Suprapubic skin (tissue), 4 donors: ENCODE results near the gene FKBP6.
"Not testable (repeated sequence)": the region's sequence is repeated elsewhere in the genome, so short reads cannot be mapped to it uniquely, and the experiment has no call there.

Experiments
- EP300 ChIP-seq: sonication (generic); formaldehyde crosslinking; IDR thresholded peaks from one replicate; pipeline ENCODE4 v1.6.1; 2017; ENCODE audit warnings: antibody characterized with exemption
- POLR2AphosphoS5 ChIP-seq, 3 donors: sonication (generic); formaldehyde crosslinking; IDR thresholded peaks; one replicate each; pipeline ENCODE4 v1.6.1; 2017; ENCODE audit warnings: antibody characterized with exemption in 3 of 3
- TF ChIP-seq, protein P1 (sequence below), 2 donors: fragments of 200-600 bp in 1 of 2; fragments of 450-650 bp in 1 of 2; sonication (generic) in 1 of 2; IDR thresholded peaks; one replicate each; pipeline ENCODE4 v1.5.1; 2016 to 2019; ENCODE audit warnings: antibody characterized with exemption in 2 of 2, mild to moderate bottlenecking in 1 of 2, moderate library complexity in 1 of 2

DNA sequence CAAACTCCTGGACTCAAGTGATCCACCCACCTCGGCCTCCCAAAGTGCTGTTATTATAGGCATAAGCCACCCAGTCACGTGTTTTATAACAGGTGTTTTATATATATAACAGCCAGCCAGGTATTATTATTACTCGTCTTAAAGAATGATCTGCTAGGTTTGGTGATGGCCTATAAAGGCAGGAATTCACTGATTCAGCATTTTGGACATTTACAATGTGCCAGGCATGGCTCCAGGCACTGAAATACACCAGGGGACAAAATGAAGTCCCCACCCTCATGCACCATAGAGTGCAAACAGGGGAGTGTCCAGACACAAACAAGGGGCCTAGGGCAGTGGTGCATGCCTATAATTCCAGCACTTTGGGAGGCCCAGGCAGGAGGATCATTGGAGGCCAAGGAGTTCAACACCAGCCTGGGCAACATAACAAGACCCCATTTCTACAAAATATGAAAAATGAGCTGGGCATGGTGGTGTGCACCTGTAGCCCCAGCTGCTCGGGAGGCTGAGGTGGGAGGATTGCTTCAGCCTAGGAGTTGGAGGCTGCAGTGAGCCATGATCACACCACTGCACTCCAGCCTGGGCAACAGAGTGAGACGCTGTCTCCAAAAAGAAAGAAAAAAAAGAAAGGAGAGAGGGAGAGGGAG, 4.4 kb upstream of the FKBP6 start:
- TF ChIP-seq, protein P1, sequence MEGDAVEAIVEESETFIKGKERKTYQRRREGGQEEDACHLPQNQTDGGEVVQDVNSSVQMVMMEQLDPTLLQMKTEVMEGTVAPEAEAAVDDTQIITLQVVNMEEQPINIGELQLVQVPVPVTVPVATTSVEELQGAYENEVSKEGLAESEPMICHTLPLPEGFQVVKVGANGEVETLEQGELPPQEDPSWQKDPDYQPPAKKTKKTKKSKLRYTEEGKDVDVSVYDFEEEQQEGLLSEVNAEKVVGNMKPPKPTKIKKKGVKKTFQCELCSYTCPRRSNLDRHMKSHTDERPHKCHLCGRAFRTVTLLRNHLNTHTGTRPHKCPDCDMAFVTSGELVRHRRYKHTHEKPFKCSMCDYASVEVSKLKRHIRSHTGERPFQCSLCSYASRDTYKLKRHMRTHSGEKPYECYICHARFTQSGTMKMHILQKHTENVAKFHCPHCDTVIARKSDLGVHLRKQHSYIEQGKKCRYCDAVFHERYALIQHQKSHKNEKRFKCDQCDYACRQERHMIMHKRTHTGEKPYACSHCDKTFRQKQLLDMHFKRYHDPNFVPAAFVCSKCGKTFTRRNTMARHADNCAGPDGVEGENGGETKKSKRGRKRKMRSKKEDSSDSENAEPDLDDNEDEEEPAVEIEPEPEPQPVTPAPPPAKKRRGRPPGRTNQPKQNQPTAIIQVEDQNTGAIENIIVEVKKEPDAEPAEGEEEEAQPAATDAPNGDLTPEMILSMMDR (IDR thresholded peaks at IDR 0.05) = not testable (repeated sequence)
- not testable (repeated sequence) for TF ChIP-seq POLR2AphosphoS5 (IDR thresholded peaks at IDR 0.05); EP300
